NCI-H82 treated with DMSO at 0.1 percent for 48 hours (cell line): ENCODE results near the gene SNAP29.
"Not testable (repeated sequence)": the region's sequence is repeated elsewhere in the genome, so short reads cannot be mapped to it uniquely, and the experiment has no call there.

Experiments
- DNase-seq: peaks from one replicate; lab custom pipeline; 2025; ENCODE audit not compliant: unreplicated experiment; lab: John Stamatoyannopoulos, UW

Gene SNAP29

GRCh38 chr22:20901093-20902033 is 42.6 kb downstream of the SNAP29 start:
- not testable (repeated sequence) for DNase-seq

- no peak for DNase-seq
Measured at GRCh38 chr22:20903093-20903492, 44.3 kb downstream of the SNAP29 start.

GRCh38 chr22:20904008-20904979 is 45.5 kb downstream of the SNAP29 start:
- no peak for DNase-seq

- no peak for DNase-seq
Measured at GRCh38 chr22:20904980-20905355, 46.2 kb downstream of the SNAP29 start.

- no peak for DNase-seq
Measured at GRCh38 chr22:20905415-20906386, 46.9 kb downstream of the SNAP29 start.

GRCh38 chr22:20906387-20906767 is 47.6 kb downstream of the SNAP29 start:
- no peak for DNase-seq

- not testable (repeated sequence) for DNase-seq
Measured at GRCh38 chr22:20908717-20909116, 49.9 kb downstream of the SNAP29 start.

GRCh38 chr22:20909543-20910303 is 50.9 kb downstream of the SNAP29 start:
- DNase-seq: no peak

- DNase-seq: no peak
Measured at GRCh38 chr22:20912494-20912893, 53.7 kb downstream of the SNAP29 start.

GRCh38 chr22:20916916-20917810 is 58.4 kb downstream of the SNAP29 start, which contains the start of gene CRKL:
Gene CRKL (plus strand): TSS chr22:20917407. CDS start chr22:20917935, 528 bp downstream.
- DNase-seq: peak; percentile 85

- no peak for DNase-seq
Measured at GRCh38 chr22:20918663-20919218, 59.9 kb downstream of the SNAP29 start.

GRCh38 chr22:20919718-20920117 is 60.9 kb downstream of the SNAP29 start:
- DNase-seq: no peak

GRCh38 chr22:20920881-20921203 is 62.0 kb downstream of the SNAP29 start:
- no peak for DNase-seq

GRCh38 chr22:20922141-20922751 is 63.4 kb downstream of the SNAP29 start:
- DNase-seq: no peak

GRCh38 chr22:20926243-20926642 is 67.4 kb downstream of the SNAP29 start:
- no peak for DNase-seq

GRCh38 chr22:20927940-20928572 is 69.2 kb downstream of the SNAP29 start:
- no peak for DNase-seq

GRCh38 chr22:20928573-20928967 is 69.8 kb downstream of the SNAP29 start:
- no peak for DNase-seq

GRCh38 chr22:20930004-20930403 is 71.2 kb downstream of the SNAP29 start:
- DNase-seq: no peak
